Spleen (tissue), 11 donors: ENCODE data around the gene TTLL12. TPM values are rescaled to one million over a fixed set of nuclear protein-coding genes. Genes with fewer than 3 reads are reported as not detected.

Experiments
- DNase-seq: peaks from one replicate; pipeline ENCODE4 v3.0.0-alpha.2; 2020
- H3K27ac ChIP-seq, 8 donors: fragments of 200-600 bp; sonication (generic) in 7 of 8; 1 replicate in 4 of 8; 2 replicates in 4 of 8; pipeline versions ENCODE4 v1.5.0 to v1.8.0; 2016 to 2021; ENCODE audit warnings: inconsistent platforms in 4 of 8, mild to moderate bottlenecking in 4 of 8, moderate library complexity in 1 of 8
- H3K27me3 ChIP-seq, 7 donors: fragments of 200-600 bp; sonication (generic) in 6 of 7; replicated peaks in 1 of 7; 1 replicate in 4 of 7; 2 replicates in 3 of 7; pipeline versions ENCODE4 v1.5.0 to v1.8.0; 2016 to 2021; ENCODE audit warnings: inconsistent platforms in 3 of 7, mild to moderate bottlenecking in 1 of 7
- H3K36me3 ChIP-seq, 6 donors: fragments of 200-600 bp; sonication (generic) in 5 of 6; 1 replicate in 4 of 6; 2 replicates in 2 of 6; pipeline versions ENCODE4 v1.5.0 to v1.8.0; 2016 to 2021; ENCODE audit warnings: inconsistent platforms in 2 of 6
- H3K4me1 ChIP-seq, 6 donors: fragments of 200-600 bp; sonication (generic) in 5 of 6; 1 replicate in 3 of 6; 2 replicates in 3 of 6; pipeline versions ENCODE4 v1.5.0 to v1.8.0; 2016 to 2021; ENCODE audit warnings: inconsistent platforms in 3 of 6
- H3K4me3 ChIP-seq, 8 donors: fragments of 200-600 bp; sonication (generic) in 7 of 8; 1 replicate in 4 of 8; 2 replicates in 4 of 8; pipeline versions ENCODE4 v1.5.0 to v1.8.0; 2016 to 2021; ENCODE audit warnings: inconsistent platforms in 4 of 8, mild to moderate bottlenecking in 4 of 8, moderate library complexity in 2 of 8
- H3K9me3 ChIP-seq, 8 donors: fragments of 200-600 bp; sonication (generic) in 7 of 8; 1 replicate in 4 of 8; 2 replicates in 4 of 8; pipeline versions ENCODE4 v1.5.0 to v1.8.0; 2016 to 2021; ENCODE audit warnings: inconsistent platforms in 4 of 8
- CTCF ChIP-seq, 11 experiments: fragments of 200-600 bp in 7 of 11; fragments of 450-650 bp in 4 of 11; sonication (generic) in 4 of 11; IDR thresholded peaks in 8 of 11; conservative IDR thresholded peaks in 3 of 11; 1 replicate in 7 of 11; 2 replicates in 4 of 11; pipeline versions ENCODE4 v1.4.0 to v1.8.0; 2016 to 2021; ENCODE audit warnings: antibody characterized with exemption in 11 of 11, inconsistent platforms in 4 of 11, mild to moderate bottlenecking in 1 of 11
- POLR2A ChIP-seq, 3 donors: fragments of 450-650 bp; IDR thresholded peaks; one replicate each; pipeline ENCODE4 v1.5.1; 2017; ENCODE audit warnings: antibody characterized with exemption in 3 of 3, mild to moderate bottlenecking in 1 of 3
- POLR2AphosphoS5 ChIP-seq, 3 donors: sonication (generic); formaldehyde crosslinking; IDR thresholded peaks; one replicate each; pipeline ENCODE4 v1.5.1; 2017; ENCODE audit warnings: antibody characterized with exemption in 3 of 3
- WGBS, 5 donors: extraction: QIAGEN DNeasy Blood & Tissue Kit in 3 of 5; methylation state at CpG; one replicate each; pipeline versions ENCODE4 v1.1.5 to v1.1.7; 2013 to 2018; 5-methylcytosine and 5-hydroxymethylcytosine counted together
- intact Hi-C: fragments of 100-400 bp; cut with DNase I; formaldehyde crosslinking; loops from one replicate; pipeline ENCODE4 v1.15.0; 2023; ENCODE audit warnings: low total_unique reads
- polyA plus RNA-seq, 3 donors: library from polyadenylated mRNA; stranded (reverse); fragments of 200-250 nt; gene quantifications; one replicate each; pipeline ENCODE4 v1.2.1, GENCODE V29; 2013
- total RNA-seq, 7 donors: library from RNA; depleted of rRNA in 3 of 7; stranded (reverse); fragments of >200 nt in 3 of 7; fragmentation: NEBNext Ultra II Directional in 4 of 7; extraction: Animal tissue kit (Norgen Biotek cat#: 25700) in 4 of 7; gene quantifications; one replicate each; pipeline versions ENCODE4 v1.1.0 to v1.2.1, GENCODE V29; 2016 to 2021
- donor health status: healthy with polysubstance abuse.
- donor health status: DM: no; HTN: no; CAD: no; lungs with moderate emphysema.
- donor health status: DM: no; HTN: no; CAD: no.
- donor health status: Bipolar disorder and iron deficiency.
- donor health status: healthy.
- donor health status: DM: no; HTN: no; CAD: no.
- donor health status: DM: yes; HTN: yes; CAD: no.

Gene TTLL12
- total and polyA plus RNA-seq, 10 donors, result 8.7 to 21.6 (median 18.2) TPM

DNA sequence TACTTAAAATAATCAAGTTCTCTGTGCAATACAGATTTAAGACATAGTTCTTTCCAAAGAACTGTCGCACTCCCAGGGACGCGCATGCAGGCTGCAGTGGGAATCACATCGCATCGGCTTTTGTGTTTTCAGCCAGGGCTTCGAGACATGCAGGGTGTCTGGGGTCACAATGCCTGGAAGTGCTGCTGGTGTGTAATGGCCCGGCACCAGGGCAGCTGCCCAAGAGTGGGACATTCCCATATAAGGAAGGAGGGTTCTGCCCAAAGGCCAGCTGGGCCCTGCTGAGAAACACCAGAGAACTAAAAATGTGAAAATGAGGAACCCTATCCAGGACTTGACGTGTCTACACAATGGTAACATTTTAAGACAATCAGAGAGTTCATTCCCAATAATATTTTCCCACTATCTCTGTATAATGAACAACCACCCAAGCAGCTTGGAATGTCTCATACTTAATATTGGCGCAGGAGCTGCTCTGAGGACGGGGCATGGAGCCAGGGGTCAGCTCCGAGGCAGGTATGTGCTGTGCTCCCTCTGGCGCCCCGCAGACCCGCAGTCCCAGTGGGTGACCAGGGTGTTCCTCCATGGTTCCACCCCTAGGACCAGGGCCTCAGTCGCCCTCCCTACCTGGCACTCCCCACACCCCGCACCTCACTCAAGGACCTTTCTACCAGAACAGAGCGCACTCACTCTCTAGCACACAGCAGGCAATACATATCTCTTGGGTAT is 55.0 kb downstream of the TTLL12 start:
- no peak for DNase-seq
- intact Hi-C loops, result no loop called here
- Histone ChIP-seq H3K9me3 (no peaks in the 10 kb centered on the region), H3K27ac (no peak overlapping the region), H3K4me3 (no peak overlapping the region), H3K4me1 (peaks cover 0 to 48% (median 16%) of the 10 kb centered on the region in 6 donors), H3K36me3 (peaks cover 0 to 62% (median 40%) of the 10 kb centered on the region in 6 donors), H3K27me3 (peaks cover 0 to 20% (median 0%) of the 10 kb centered on the region in 7 donors)
- 92 to 95% (median 92%) methylated on average over 15 to 17 of the region's 17 CpGs for WGBS, 5 donors
- TF ChIP-seq POLR2AphosphoS5 (IDR thresholded peaks at IDR 0.05), result no peak
- no peak for TF ChIP-seq CTCF (IDR thresholded peaks at IDR 0.05 in 8 of 11, conservative IDR thresholded peaks at IDR 0.05 in 3 of 11)
- no peak for TF ChIP-seq POLR2A (IDR thresholded peaks at IDR 0.05)

DNA sequence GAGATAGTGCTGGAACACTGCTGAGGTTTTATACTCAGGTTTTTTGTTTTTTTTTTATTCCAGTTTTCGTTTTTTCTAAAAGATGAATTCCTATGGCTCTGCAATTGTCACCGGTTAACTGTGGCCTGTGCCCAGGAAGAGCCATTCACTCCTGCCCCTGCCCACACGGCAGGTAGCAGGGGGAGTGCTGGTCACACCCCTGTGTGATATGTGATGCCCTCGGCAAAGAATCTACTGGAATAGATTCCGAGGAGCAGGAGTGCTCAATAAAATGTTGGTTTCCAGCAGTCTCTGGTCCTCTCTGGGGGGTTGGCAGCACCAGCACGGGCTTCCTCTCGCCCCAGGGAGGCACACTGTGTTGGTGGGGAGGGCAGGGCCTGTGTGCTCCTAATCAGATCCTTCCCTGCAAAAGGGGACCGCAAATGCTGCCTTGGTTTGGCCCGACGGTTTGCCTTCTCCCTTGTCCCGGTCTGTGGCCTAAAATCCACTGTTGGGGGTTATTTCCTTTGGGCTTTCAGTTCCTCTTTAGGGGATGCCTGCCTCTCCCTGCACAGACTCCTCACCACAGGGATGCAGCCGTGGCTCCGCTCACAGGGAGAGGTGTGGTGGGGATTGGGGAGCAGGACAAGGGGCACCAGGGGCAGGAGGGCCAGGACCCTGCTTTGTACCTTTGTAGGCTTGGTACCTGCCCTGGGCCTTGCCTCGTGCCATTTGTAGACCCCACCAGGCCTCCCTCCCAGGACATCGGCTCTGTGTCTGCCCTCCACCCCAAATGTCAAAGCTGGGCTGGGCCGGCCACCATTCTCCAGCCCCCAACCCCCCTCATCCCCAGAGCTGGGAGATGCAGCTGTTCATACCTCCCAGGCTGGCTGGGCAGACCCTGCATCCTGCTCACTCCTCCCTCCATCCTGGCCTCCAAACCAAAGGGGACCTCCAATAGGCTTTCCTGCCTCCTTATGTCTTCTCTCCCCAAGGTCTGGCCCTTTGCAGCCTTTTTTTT is 57.2 kb downstream of the TTLL12 start:
- TF ChIP-seq POLR2A (IDR thresholded peaks at IDR 0.05) (no peak), CTCF (IDR thresholded peaks at IDR 0.05 in 8 of 11, conservative IDR thresholded peaks at IDR 0.05 in 3 of 11) (no peak), POLR2AphosphoS5 (IDR thresholded peaks at IDR 0.05) (no peak)
- peaks cover 0 to 20% (median 0%) of the 10 kb centered on the region in 7 donors for H3K27me3 ChIP-seq
- WGBS, 5 donors, result 53 to 66% (median 59%) methylated on average over 15 to 16 of the region's 16 CpGs
- no peaks in the 10 kb centered on the region for H3K9me3 ChIP-seq
- H3K27ac ChIP-seq, result no peak overlapping the region
- no peak for DNase-seq
- no peak overlapping the region for H3K4me3 ChIP-seq
- H3K36me3 ChIP-seq, result peaks cover 0 to 41% (median 24%) of the 10 kb centered on the region in 6 donors
- peaks cover 0 to 45% (median 8%) of the 10 kb centered on the region in 6 donors for H3K4me1 ChIP-seq
- intact Hi-C loops, result no loop called here

DNA sequence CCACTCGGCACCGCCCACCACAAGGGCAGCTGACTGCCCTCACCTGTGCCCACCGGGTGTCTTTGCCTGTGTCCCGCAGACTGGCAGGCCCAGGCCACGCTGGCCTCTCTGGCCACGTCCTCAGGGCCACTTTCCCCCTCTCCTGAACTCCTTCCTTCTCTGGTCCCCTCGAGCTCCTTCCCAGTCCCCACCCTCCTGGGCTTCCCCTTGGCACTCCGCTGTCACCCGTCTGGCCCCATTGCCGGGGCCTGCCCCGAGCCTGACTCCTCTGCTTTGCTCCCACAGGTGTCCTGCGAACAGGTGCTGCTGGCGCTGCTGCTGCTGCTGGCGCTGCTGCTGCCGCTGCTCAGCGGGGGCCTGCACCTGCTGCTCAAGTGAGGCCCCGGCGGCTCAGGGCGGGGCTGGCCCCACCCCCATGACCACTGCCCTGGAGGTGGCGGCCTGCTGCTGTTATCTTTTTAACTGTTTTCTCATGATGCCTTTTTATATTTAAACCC is 58.0 kb downstream of the TTLL12 start:
- H3K4me1 ChIP-seq, result peaks cover 0 to 45% (median 8%) of the 10 kb centered on the region in 6 donors
- H3K27me3 ChIP-seq, result peaks cover 0 to 20% (median 0%) of the 10 kb centered on the region in 7 donors
- TF ChIP-seq CTCF (IDR thresholded peaks at IDR 0.05 in 8 of 11, conservative IDR thresholded peaks at IDR 0.05 in 3 of 11), result no peak
- TF ChIP-seq POLR2AphosphoS5 (IDR thresholded peaks at IDR 0.05), result peak in 2 of 3 donors; percentile 19 to 47
- no peak for TF ChIP-seq POLR2A (IDR thresholded peaks at IDR 0.05)
- peaks cover 0 to 34% (median 18%) of the 10 kb centered on the region in 6 donors for H3K36me3 ChIP-seq
- no peak overlapping the region for H3K27ac ChIP-seq
- intact Hi-C loops, result no loop called here
- DNase-seq, result no peak
- WGBS, 5 donors, result 47 to 60% (median 50%) methylated on average over 20 of the region's 20 CpGs
- H3K4me3 ChIP-seq, result no peak overlapping the region
- H3K9me3 ChIP-seq, result no peaks in the 10 kb centered on the region
